22Rv1 (cell line): ENCODE measurements around the gene MRPL38.

Source experiments
- CTCF ChIP-seq: fragments of 450-650 bp; IDR thresholded peaks from 2 replicates; pipeline ENCODE4 v1.5.1; 2017; ENCODE audit warnings: mild to moderate bottlenecking
- ZFX ChIP-seq: fragments of 450-650 bp; IDR thresholded peaks from 2 replicates; pipeline ENCODE4 v1.6.1; 2017; ENCODE audit warnings: antibody characterized with exemption, borderline replicate concordance

GRCh38 chr17:75901727-75902126 is 3.0 kb downstream of the MRPL38 start:
- TF ChIP-seq CTCF (no peak), ZFX (no peak)
